GM12878 (cell line): Measurements from ENCODE around the gene TCF7L2. TPM values are rescaled to one million over a fixed set of nuclear protein-coding genes. Genes with fewer than 3 reads are reported as not detected.

Experiments
- ATAC-seq: fragments of 200-7000 bp; cut with Tn5 transposase; 3 replicates; pipeline ENCODE4 v1.9.1; 2020; ENCODE audit warnings: mild to moderate bottlenecking, moderate library complexity
- BruUV-seq: library from RNA; stranded (reverse); fragments of 400-500 nt; replicated peaks from 2 replicates; lab custom pipeline; 2021; lab: Mats Ljungman, UMichigan
- CTCF ChIA-PET: fragments of 300-600 bp; sonication (Branson Sonifier 250); formaldehyde crosslinking; extraction: SDS; loops from one replicate; lab custom pipeline; 2021; ENCODE audit warnings: inconsistent platforms; lab: Yijun Ruan, JAX
- POLR2A ChIA-PET: fragments of 350-600 bp; formaldehyde crosslinking; extraction: SDS; loops from one replicate; lab custom pipeline; 2021; ENCODE audit warnings: inconsistent platforms; lab: Charles Lee
- RAD21 ChIA-PET: fragments of 300-600 bp; sonication (Branson Sonifier 250); formaldehyde crosslinking; loops from one replicate; lab custom pipeline; 2023; ENCODE audit warnings: antibody characterized with exemption; ENCODE audit not compliant: unreplicated experiment; lab: Charles Lee
- SMC1A ChIA-PET: fragments of 300-600 bp; sonication (Branson Sonifier 250); formaldehyde crosslinking; loops from one replicate; lab custom pipeline; 2023; ENCODE audit not compliant: unreplicated experiment, uncharacterized antibody; lab: Charles Lee
- DNase-seq: peaks from one replicate; pipeline ENCODE4 v3.0.0-alpha.2; 2011; ENCODE audit warnings: low read depth, low spot score
- FAIRE-seq: peaks from 3 replicates; lab custom pipeline; 2011; peaks lifted over from hg19 to GRCh38; lab: Jason Lieb, UNC
- H2AFZ ChIP-seq: 2 replicates; pipeline ENCODE4 v1.6.0; 2011; ENCODE audit warnings: low read depth, low read length, control low read depth; ENCODE audit not compliant: control insufficient read depth
- H3K27ac ChIP-seq: 2 replicates; pipeline ENCODE4 v1.5.1; 2011; ENCODE audit warnings: control low read depth; ENCODE audit not compliant: control insufficient read depth, insufficient read depth
- H3K27me3 ChIP-seq, 2 experiments: replicated peaks in 1 of 2; 2 replicates each; pipeline versions ENCODE4 v1.6.0 to v1.6.1; 2011; ENCODE audit warnings: low read length in 1 of 2; ENCODE audit not compliant: control insufficient read depth in 2 of 2, insufficient read depth in 2 of 2
- H3K36me3 ChIP-seq, 2 experiments: 2 replicates each; pipeline ENCODE4 v1.5.1; 2011; ENCODE audit warnings: low read length in 1 of 2; ENCODE audit not compliant: control insufficient read depth in 2 of 2, insufficient read depth in 2 of 2
- H3K4me1 ChIP-seq: 2 replicates; pipeline ENCODE4 v1.6.1; 2011; ENCODE audit warnings: mild to moderate bottlenecking, low read length, moderate library complexity, mixed read lengths; ENCODE audit not compliant: control insufficient read depth, insufficient read depth
- H3K4me2 ChIP-seq: 2 replicates; pipeline ENCODE4 v1.6.0; 2011; ENCODE audit warnings: control low read depth; ENCODE audit not compliant: control insufficient read depth, insufficient read depth
- H3K4me3 ChIP-seq: fragments of 200-600 bp; sonication (generic); 2 replicates; pipeline ENCODE4 v1.5.1; 2016
- H3K79me2 ChIP-seq: 2 replicates; pipeline ENCODE4 v1.6.0; 2011; ENCODE audit warnings: low read length; ENCODE audit not compliant: control insufficient read depth, insufficient read depth
- H3K9ac ChIP-seq: 2 replicates; pipeline ENCODE4 v1.8.0; 2011; ENCODE audit warnings: low read length, control low read depth, mixed read lengths; ENCODE audit not compliant: control insufficient read depth, insufficient read depth
- H3K9me3 ChIP-seq: replicated peaks from 3 replicates; pipeline ENCODE4 v1.5.1; 2011; ENCODE audit warnings: mild to moderate bottlenecking, low read length; ENCODE audit not compliant: control insufficient read depth, insufficient read depth
- H4K20me1 ChIP-seq: 2 replicates; pipeline ENCODE4 v1.6.0; 2011; ENCODE audit not compliant: control insufficient read depth, insufficient read depth
- HDAC6 ChIP-seq: fragments of 200-600 bp; sonication (generic); IDR thresholded peaks from one replicate; pipeline ENCODE4 v1.8.0; 2017; ENCODE audit warnings: antibody characterized with exemption; ENCODE audit not compliant: unreplicated experiment
- USF2 ChIP-seq: IDR thresholded peaks from 2 replicates; pipeline ENCODE4 v1.6.1; 2011; ENCODE audit warnings: low read depth, low read length, improper control_type of control experiment, borderline replicate concordance
- YY1 ChIP-seq: IDR thresholded peaks from 2 replicates; pipeline ENCODE4 v1.6.1; 2011; ENCODE audit warnings: low read depth, mild to moderate bottlenecking, low read length
- ZSCAN29 ChIP-seq: fragments of 450-650 bp; IDR thresholded peaks from 2 replicates; pipeline ENCODE4 v1.6.1; 2017; ENCODE audit warnings: mild to moderate bottlenecking, moderate library complexity
- WGBS: methylation state at CpG from one replicate; pipeline ENCODE4 v1.1.6; 2016; ENCODE audit warnings: low lambda C conversion rate; ENCODE audit not compliant: insufficient replicate concordance, insufficient coverage; ENCODE audit errors: missing lambda C conversion rate; 5-methylcytosine and 5-hydroxymethylcytosine counted together
- in situ Hi-C: fragments of 300-500 bp; cut with MboI; formaldehyde crosslinking; loops from 9 replicates; pipeline ENCODE4 v1.14.3; 2018; ENCODE audit warnings: mixed read lengths
- intact Hi-C: fragments of 100-400 bp; cut with micrococcal nuclease; formaldehyde crosslinking; loops from one replicate; pipeline ENCODE4 v1.14.2; 2022; ENCODE audit not compliant: unreplicated experiment
- polyA plus RNA-seq, 11 experiments: library from polyadenylated mRNA; depleted of rRNA in 4 of 11; unstranded in 6 of 11; stranded (reverse) in 5 of 11; fragments of >200 nt; fragmentation: Nextera tagmentation in 4 of 11; fragmentation: Illumina TruSeq in 1 of 11; extraction: Ambion mirVana in 4 of 11; extraction: Trizol in 1 of 11; gene quantifications; 1 replicate in 1 of 11; 2 replicates in 10 of 11; pipeline versions ENCODE4 v1.2.1 to v1.2.3, GENCODE V29; 2011 to 2016; ENCODE audit warnings: inconsistent platforms in 2 of 11, missing spikeins in 2 of 11, low read depth in 1 of 11
- total RNA-seq, 4 experiments: library from RNA; depleted of rRNA in 3 of 4; stranded (reverse); fragments of >200 nt in 3 of 4; fragmentation: Illumina TruSeq in 1 of 4; extraction: Trizol in 1 of 4; gene quantifications; 2 replicates each; pipeline versions ENCODE4 v1.2.1 to v1.2.3, GENCODE V29; 2013 to 2021

The TCF7L2 gene
- total and polyA plus RNA-seq, 10 of the 15 experiments (the other 5 are each of a cell fraction or from before 2014, with no cell fraction given), result 0.02 to 1.1 (median 0.35) TPM; not detected in 4

- in situ Hi-C loops, result no loop called here
- BruUV-seq, result no TSS peak
- Histone ChIP-seq H3K36me3 (no peaks in the 10 kb centered on the region), H3K4me1 (no peaks in the 10 kb centered on the region), H3K79me2 (no peaks in the 10 kb centered on the region), H3K9me3 (no peaks in the 10 kb centered on the region), H4K20me1 (no peaks in the 10 kb centered on the region), H3K27ac (no peak overlapping the region), H3K27me3 (peaks cover 2 to 20% of the 10 kb centered on the region in 2 experiments), H2AFZ (peak overlapping the region; percentile 45; the same call in 1 of the 2 replicates), H3K4me3 (peak overlapping the region; percentile 68), H3K4me2 (peak overlapping the region; percentile 81), H3K9ac (no peak overlapping the region)
- ChIA-PET POLR2A (no interaction called here), SMC1A (no interaction called here), CTCF (no interaction called here), RAD21 (no interaction called here)
- intact Hi-C loops, result no loop called here
- no peak for DNase-seq
- ATAC-seq, result peak; percentile 45
- WGBS, result 1% methylated on average over 29 of the region's 65 CpGs
- FAIRE-seq, result no peak
- TF ChIP-seq YY1 (peak; percentile 77), ZSCAN29 (no peak)
Measured at GRCh38 chr10:112951359-112952281, 1.6 kb downstream of the TCF7L2 start.

- no TSS peak for BruUV-seq
- intact Hi-C loops, result no loop called here
- Histone ChIP-seq H3K4me3 (peak overlapping the region; percentile 68), H3K9ac (no peak overlapping the region), H3K79me2 (no peaks in the 10 kb centered on the region)
- RAD21 ChIA-PET, result no interaction called here
- CTCF ChIA-PET, result no interaction called here
- TF ChIP-seq USF2 (no peak), HDAC6 (peak; percentile 98)
- TF ChIP-seq, all 136 proteins: peak for 1
- H4K20me1 ChIP-seq, result no peaks in the 10 kb centered on the region
- DNase-seq (no peak), ATAC-seq (peak; percentile 24; the same call in 2 of the 3 replicates), FAIRE-seq (no peak)
- H3K27me3 ChIP-seq, result peaks cover 2 to 20% of the 10 kb centered on the region in 2 experiments
- peak overlapping the region; percentile 81 for H3K4me2 ChIP-seq
- no peaks in the 10 kb centered on the region for H3K36me3 ChIP-seq
- in situ Hi-C loops, result no loop called here
- ChIA-PET POLR2A (interaction anchor here (0.6 kb wide), 1 partner anchor 140 kb away, joined by 3 read pairs; no protein-coding TSS in a partner anchor), SMC1A (no interaction called here)
- no peaks in the 10 kb centered on the region for H3K4me1 ChIP-seq
- WGBS, result 19% methylated on average over 37 of the region's 59 CpGs
- no peaks in the 10 kb centered on the region for H3K9me3 ChIP-seq
- H2AFZ ChIP-seq, result no peak overlapping the region
- H3K27ac ChIP-seq, result no peak overlapping the region
Measured at GRCh38 chr10:112952282-112953173, 2.5 kb downstream of the TCF7L2 start.
